Breast epithelium (tissue), 3 donors: Measurements from ENCODE around the gene KLK15.

ENCODE experiments used
- CTCF ChIP-seq, 3 donors: fragments of 450-650 bp; IDR thresholded peaks; one replicate each; pipeline ENCODE4 v1.5.1; 2016 to 2017; ENCODE audit warnings: antibody characterized with exemption in 3 of 3, mild to moderate bottlenecking in 3 of 3, moderate library complexity in 3 of 3
- POLR2A ChIP-seq: fragments of 450-650 bp; IDR thresholded peaks from one replicate; pipeline ENCODE4 v1.6.1; 2016; ENCODE audit warnings: antibody characterized with exemption, mild to moderate bottlenecking, moderate library complexity
- POLR2AphosphoS5 ChIP-seq, 3 donors: sonication (generic); formaldehyde crosslinking; IDR thresholded peaks; one replicate each; pipeline ENCODE4 v1.6.1; 2017; ENCODE audit warnings: antibody characterized with exemption in 3 of 3

- TF ChIP-seq CTCF (IDR thresholded peaks at IDR 0.05) (no peak), POLR2AphosphoS5 (IDR thresholded peaks at IDR 0.05) (no peak), POLR2A (no peak)
These were observed 48.0 kb downstream of the KLK15 start for GRCh38 chr19:50785329-50785728.
